Spleen (tissue), 7 donors: ENCODE results near the gene ARHGEF40.

ENCODE experiments used
- CTCF ChIP-seq, 11 experiments: fragments of 200-600 bp in 7 of 11; fragments of 450-650 bp in 4 of 11; sonication (generic) in 4 of 11; IDR thresholded peaks in 8 of 11; conservative IDR thresholded peaks in 3 of 11; 1 replicate in 7 of 11; 2 replicates in 4 of 11; pipeline versions ENCODE4 v1.4.0 to v1.8.0; 2016 to 2021; ENCODE audit warnings: antibody characterized with exemption in 11 of 11, inconsistent platforms in 4 of 11, mild to moderate bottlenecking in 1 of 11
- POLR2A ChIP-seq, 3 donors: fragments of 450-650 bp; IDR thresholded peaks; one replicate each; pipeline ENCODE4 v1.5.1; 2017; ENCODE audit warnings: antibody characterized with exemption in 3 of 3, mild to moderate bottlenecking in 1 of 3
- donor health status: DM: no; HTN: no; CAD: no; lungs with moderate emphysema.
- donor health status: DM: no; HTN: no; CAD: no.
- donor health status: DM: no; HTN: no; CAD: no.

DNA sequence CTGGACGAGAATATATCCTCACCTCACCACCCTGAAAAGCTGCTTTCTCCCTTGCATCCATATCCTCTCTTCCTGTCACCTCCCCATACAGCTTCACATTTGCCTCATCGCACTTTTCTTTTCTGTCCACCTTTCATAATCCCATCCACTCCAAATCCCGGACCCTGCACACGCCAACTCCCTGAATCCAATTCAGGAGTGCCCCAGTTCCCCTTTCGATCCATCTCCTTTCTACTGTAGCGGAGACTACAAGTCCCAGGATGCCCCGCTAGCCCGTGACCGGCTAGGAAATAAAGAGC is 33.3 kb downstream of the ARHGEF40 start:
- no peak for TF ChIP-seq POLR2A (IDR thresholded peaks at IDR 0.05)
- no peak for TF ChIP-seq CTCF (IDR thresholded peaks at IDR 0.05 in 8 of 11, conservative IDR thresholded peaks at IDR 0.05 in 3 of 11)
